NCI-H1436 (cell line): ENCODE data around the gene SYTL3.
"Not testable (repeated sequence)": the region's sequence is repeated elsewhere in the genome, so short reads cannot be mapped to it uniquely, and the experiment has no call there.

Experiments
- DNase-seq: peaks from one replicate; lab custom pipeline; 2025; lab: John Stamatoyannopoulos, UW

SYTL3 gene

DNA sequence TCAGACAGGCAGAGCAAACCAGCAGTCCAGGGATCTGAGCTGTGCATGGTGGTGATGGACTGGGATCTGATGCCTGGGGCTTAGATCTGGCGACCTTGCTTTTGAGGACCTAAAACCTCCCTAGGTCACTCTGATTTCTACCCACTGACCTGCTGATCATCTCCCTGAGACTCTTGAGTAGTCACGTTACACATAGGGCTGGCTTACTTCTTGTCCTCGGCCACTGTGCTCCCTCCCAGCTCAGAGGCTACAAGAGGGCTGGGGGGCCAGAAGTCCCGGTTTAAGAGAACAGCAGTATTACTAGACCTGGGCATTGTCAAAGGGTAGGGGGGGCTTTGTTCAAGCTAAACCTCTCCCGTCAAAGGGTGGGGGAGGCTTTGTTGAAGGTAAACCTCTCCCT lies 10.8 kb upstream of the SYTL3 start:
- DNase-seq, result no peak

DNA sequence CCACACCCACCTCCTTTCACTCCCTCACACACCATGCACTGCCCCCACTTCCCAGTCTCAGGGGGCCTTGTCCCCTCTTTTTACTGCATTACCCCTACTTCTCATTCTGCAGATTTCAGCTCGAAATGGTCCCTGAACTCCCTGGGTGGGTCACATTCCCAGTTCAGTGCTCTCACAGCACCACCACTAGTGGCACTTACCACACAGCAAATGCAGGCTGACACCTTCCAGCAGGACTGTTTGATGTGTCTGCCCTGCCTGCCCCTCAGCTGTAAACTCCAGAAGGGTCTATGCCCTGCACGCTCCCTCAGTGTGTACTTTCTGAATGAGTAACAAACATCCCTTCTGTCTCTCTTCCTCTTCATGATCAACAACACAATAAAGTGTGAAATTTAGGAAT lies 9.3 kb upstream of the SYTL3 start:
- no peak for DNase-seq

DNA sequence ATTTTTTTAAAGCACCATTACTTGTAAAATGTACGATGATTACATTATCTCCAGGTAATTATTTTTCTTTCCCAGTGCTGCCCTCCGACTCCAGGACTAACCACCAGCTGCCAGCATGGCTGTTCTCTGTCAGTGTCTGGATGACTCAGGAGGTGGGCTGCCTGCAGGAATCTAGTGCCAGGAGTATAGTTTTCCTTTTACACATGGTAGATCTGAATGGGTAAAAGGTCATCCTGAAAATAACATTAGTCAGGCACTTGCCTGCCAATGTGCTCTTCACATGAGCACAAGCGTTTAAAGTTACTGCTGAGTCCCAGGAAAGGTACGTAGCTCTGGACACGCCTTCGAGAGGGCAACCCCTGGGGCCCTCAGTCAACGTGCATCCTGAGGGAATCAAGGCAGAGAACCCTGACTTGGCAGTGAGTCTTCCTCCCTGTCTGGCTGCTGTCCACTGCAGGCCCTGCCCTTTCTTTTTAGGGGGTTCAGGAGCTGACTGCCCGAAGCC lies 7.7 kb upstream of the SYTL3 start:
- DNase-seq, result no peak

DNA sequence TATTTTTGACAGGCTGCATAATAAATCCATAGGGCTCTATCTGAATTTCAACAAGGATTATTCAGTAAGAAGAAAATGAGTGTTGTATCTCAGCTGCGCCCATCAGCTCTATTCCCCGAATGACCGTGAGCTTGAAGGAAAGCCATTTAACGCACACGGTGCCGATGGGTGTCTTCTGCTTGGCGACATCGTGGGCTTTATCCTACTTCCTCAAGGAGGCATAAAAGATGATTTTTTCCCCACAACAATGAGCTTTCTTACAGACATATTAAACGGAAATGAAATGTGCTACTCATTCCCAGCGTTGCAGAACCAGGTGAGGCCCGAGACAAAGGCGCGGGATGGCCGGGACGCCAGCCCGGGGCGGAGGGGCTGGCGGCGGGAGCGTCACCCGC lies 6.0 kb upstream of the SYTL3 start:
- DNase-seq, result no peak

DNA sequence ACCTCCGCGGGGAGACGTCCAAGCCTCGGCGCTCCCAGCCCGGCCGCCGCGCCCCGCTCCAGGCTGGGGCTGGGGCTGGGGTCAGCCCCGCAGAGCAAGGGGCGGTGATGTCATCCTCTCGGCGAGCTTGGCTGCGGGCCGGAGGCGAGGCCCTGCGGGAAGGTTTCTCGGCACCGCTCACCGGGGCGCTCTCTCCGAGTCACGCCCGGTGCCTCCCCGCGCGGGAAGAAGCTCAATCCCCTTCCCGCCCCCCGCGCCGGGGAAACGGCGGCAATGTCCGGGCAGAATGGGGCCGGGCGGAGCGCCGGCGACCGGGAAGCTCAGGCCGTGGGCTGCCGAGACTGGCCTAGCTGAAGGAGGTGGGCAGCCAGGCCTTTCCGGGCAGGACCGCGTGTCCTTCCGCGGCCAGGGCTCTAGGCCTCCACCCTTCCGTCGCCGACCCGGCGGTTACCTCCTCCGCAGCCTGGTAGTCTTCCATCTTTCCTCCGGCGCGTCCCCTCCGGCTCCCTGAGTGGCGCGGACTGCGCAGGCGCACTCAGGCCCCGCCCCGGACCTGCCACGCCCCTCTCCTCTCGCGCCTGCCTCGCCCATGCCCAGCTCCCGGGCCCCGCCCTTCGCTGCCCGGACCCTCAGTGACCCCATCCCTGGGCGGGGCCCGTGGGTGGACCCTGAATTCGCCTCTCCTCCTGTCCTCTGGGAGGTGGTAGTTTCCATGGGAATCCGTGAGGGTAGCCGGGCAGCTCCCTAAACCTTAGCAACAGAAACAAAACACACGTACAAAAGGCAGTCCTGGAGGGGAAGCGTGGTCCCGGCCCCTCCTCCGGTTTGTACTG lies 5.4 kb upstream of the SYTL3 start, which contains the start of gene DYNLT1:
Gene DYNLT1, minus strand, starts transcription at position 513 of the 833 bp plus-strand sequence. Its CDS starts 35 bp downstream, at position 478.
- peak; percentile 78 for DNase-seq

DNA sequence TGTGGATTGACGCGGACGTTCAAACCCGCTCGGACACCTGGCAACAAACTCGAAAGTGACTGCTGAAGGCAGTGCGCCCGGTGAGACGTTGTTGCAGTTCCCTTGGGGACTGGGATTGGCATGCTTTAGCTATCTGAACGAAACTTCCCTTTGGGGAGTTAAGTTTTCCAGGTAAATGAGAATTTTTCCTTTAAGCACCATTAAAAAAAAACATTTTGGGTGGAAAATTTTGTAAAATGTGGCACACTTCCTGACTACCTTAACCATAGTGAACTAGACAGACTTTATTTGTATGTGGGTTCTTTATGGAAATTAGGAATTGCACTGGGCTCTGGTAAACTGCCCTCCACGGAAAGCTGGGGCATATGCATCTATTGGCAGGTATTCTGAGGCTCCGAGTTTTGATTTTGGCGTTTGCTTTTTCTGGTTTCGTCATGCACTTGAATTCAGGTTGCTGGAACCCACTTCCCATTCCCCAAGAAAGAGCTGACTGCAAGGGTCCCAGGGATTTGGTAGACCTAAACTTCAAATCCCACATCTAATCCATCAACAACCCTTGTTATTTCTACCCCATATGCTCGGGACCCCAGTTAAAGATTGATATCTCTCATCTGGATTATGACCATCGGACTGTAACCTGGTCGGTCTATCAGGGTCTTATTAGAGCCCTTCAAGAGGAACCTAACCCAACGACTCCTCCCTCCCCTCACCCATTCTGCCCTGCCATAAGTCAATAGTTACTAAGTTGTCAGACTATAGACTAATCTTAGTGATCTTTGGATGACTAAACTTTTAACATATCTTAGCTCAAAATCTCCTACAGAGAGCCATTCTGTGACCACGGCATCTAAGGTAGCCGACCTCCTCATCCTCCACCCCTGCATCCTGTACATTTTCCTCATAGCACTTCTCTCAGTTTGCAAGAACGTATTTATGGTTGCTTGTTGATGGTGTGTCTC lies 4.5 kb upstream of the SYTL3 start:
- DNase-seq, result no peak

DNA sequence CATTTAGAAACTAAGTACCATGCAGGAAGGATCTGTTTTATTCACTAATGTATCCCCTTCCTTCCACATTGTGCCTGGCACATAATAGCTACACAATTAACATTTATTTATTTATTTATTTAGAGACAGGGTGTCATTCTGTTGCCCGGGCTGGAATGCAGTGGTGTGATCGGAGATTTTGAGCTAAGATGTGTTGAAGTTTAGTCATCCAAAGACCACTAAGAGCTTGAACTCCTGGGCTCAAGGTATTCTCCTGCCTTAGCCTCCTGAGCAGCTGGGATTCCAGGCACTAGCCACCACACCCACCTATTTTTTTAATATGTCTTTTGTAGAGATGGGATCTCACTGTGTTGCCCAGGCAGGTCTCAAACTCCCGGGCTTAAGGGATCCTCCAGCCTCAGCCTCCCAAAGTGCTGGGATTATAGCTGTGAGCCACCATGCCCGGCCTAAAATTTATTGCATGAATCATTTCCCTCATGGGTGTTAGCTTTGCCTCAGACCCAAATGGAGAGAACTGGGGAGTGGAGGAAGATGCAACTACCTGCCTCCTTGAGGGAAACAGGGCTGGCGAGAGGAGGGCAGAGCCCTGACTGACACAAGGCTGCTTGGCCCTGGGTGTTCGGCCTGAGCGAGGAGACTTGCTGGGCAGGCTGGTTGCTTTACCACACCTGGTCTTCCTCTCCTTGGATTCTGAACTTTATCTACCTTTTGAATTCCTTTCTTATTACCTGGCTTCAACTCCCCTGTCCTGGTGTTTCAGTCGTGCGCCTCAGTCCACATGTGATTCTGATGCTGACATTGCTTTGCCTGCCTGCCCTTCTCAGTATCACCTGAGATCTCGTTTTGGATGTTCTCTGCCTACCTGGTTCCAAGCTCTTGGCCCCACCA lies 3.6 kb upstream of the SYTL3 start:
- DNase-seq, result no peak

DNA sequence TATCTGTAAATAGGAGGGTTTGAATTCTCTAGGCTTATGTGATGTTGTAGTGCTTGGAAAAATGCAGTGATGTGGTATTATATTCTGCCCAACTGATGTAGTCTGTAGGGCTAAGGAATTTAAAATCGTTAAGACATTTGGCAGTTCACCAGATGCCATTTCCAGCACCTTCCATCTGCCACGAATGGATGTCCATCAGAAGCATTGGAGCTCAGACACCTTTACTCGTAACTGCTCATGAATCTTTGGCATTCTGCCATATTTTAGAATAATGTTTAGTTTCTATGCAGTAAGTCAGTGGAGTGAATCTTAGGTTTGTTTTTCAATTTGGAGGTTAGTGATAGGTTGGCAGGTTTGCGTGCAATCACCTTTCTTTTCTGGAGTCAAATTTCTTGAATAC lies 2.4 kb upstream of the SYTL3 start:
- no peak for DNase-seq

DNA sequence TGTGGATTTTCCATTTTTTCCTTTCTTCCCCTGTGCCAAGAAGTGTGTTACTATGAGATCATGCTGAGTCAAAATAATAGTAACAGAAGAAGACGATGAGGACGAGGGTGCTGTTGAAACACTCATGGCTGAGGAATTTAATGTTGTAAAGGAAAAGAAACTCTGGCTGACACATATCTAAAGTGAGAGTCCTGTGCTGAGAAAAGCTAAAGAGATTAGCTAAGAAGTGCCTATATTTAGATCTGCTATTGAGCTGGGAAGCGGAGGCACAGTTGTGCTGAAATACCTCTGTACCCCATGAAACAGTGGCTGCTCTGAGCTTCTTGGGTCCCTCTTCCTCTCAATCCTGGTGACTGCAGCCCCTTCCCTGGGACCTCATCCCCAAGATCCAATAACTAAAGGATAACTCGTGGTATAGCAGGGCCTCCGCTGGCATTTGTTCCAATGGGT lies 1.1 kb upstream of the SYTL3 start:
- DNase-seq, result no peak

DNA sequence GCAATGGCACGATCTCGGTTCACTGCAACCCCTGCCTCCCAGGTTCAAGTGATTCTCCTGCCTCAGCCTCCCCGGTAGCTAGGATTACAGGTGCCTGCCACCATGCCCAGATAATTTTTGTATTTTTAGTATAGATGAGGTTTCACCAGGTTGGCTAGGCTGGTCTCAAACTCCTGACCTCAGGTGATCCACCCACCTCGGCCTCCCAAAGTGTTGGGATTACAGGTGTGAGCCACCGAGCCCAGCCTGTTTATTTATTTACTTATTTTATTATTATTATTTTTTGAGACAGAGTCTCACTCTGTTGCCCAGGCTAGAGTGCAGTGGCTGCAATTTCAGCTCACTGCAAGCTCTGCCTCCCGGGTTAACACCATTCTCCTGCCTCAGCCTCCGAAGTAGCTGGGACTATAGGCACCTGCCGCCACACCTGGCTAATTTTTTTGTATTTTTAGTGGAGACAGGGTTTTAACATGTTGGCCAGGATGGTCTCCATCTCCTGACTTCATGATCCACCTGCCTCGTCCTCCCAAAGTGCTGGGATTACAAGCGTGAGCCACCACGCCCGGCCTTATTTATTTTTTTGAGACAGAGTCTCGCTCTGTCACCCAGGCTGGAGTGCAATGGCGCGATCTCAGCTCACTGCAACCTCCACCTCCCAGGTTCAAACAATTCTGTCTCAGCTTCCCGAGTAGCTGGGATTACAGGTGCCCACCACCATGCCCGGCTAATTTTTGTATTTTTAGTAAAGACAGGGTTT lies 2.3 kb downstream of the SYTL3 start:
- DNase-seq, result not testable (repeated sequence)

DNA sequence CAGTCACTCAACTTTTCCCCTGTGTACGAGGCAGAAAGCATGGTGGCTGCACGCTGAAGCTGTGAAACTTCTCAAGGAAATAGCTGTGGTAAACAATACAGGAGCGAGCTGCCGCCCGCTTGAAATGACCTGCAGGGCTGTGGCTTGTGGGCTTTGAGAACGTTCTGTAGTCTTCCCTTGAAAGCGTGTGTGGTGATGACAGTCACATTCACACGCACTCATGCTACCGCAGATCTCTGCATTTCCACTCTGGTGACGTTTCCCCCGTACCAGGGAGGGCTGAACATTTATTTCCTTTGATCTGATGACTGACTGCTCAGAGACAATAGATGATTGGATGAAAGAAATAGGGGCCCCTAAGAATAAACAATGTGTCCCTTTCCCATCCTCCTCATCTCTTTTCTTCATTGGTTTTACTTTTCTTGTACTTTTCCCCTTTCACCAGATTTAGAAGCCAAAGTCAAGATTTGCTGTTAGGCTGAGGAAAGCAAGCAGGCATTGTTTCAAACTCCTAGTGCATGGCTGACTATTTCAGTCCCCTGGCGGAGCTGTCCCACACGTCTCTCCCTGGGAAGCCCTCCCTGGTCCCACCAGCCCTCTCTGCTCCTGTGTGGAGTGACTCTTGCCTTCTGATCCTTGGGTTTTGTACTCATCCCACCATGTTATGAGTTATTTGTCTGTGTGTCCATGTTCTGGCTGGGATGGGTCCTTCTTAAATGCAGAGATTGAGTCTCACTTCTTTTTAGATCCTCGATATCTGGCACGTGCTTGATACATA lies 3.9 kb downstream of the SYTL3 start:
- DNase-seq, result no peak

DNA sequence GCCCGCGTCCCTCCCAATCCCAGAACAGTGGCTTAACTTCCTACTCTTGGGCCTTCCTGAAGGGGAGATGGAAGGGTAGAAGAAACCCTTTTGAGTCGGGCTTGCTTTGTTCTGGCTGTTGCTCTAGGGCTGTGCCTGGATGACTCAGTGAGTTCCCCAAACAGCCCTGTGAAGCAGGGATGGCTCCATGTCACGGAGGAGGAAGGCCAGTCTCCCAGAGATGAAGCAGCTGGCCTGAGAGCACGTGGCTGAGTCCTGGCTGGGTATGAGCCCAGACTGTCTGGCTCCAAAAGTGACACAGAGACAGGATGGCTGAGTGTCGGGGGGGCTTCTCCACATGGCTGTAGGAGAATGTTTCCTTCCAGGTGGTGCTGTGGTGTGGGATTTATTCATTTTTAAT lies 4.6 kb downstream of the SYTL3 start:
- no peak for DNase-seq

DNA sequence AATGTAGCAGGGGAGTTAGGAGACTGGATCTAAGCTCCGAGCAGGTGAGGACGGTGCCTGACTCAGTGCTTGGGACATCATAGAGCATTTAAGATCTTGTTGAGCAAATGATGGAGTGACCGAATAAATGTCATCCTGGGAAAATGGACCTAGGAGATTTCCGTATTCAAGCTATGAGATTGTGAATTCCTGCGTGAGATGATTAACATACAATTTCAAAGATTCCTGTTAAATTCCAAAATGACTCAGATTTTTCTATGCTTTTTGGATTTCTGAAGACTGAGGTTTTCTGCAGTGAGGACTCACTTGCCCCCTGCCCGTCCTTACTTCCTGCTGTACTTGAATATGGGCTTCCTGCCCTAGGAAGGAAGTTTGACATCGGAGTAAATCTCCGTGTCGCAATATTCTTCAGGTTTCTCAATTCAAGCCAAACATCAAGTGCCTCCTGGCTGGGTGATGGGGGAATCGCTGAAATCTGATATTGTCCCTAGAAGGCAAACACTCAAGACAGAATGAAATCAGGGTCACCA lies 5.2 kb downstream of the SYTL3 start:
- no peak for DNase-seq

DNA sequence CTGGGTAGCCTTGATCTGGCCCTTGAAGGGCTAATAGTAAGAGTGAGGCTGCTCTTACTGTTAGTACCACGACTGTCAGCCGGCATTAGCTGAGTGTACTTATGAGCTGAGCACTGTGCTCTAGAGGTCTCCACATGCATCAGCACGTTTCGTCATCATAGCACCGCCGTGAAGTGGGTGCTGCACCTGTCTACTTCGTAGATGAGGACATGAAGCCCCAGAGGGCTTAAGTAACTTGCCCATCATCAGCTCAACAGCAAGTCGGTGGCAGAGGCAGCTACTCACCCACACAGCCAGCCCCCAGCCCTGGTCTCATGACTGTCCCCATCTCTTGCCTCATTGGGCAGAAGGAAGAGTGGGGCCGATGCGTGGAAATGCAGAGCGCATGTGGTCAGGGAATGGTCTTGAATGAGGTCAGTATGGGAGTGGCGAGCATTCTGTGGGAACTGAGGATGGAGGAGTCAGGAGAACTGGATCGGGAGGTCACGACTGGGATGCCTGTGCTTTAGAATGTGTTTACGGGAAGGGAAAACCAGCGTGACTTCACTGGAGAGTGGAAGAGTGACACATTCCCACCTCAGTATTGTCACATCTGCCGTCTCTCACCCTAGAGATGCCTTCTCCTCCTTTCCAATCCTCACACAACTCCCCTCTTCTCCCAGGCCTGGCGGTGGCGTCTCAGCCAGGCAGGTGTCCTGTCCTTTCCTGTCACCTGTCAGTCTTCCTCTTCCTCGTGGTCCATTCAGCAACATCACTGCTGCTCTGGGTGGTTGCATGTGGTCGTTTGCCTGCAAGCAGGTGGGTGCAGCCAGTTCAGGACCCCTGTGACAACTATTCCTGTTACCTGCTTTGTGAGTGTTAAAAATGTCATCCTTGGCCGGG lies 6.0 kb downstream of the SYTL3 start:
- DNase-seq, result peak; percentile 81

DNA sequence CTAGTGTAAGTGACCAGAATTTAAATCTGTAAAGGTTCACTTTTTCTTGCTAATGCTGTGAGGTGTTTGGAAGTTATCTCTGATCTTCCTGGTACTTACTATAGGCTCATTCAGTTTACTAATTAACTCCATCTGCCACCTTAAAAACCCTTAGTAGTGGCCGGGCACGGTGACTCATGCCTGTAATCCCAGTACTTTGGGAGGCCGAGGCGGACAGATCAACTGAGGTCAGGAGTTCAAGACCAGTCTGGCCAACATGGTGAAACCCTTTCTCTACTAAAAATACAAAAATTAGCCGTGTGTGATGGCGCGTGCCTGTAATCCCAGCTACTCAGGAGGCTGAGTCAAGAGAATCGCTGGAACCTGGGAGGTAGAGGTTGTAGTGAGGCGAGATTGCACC lies 7.1 kb downstream of the SYTL3 start:
- not testable (repeated sequence) for DNase-seq

DNA sequence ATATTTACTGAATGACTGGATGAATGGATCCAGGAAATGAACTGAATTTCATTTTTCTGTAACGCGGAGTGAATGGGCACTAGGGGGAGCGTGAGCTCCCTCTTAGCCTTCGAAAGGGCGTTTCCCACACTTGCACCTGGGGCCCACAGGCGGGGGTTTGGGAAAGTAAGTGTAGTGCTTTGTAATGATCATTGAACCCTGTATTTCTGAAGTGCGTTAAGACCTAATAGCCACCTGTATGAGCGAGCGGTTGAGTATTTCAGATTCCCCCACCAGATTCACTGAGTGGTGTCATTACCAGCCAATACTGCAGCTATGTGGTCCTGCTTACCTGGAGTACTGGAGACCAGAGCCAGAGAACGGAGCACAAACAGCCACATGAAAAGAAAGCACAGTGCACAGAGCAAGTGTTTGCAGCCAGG lies 10.5 kb downstream of the SYTL3 start:
- DNase-seq, result peak; percentile 58

DNA sequence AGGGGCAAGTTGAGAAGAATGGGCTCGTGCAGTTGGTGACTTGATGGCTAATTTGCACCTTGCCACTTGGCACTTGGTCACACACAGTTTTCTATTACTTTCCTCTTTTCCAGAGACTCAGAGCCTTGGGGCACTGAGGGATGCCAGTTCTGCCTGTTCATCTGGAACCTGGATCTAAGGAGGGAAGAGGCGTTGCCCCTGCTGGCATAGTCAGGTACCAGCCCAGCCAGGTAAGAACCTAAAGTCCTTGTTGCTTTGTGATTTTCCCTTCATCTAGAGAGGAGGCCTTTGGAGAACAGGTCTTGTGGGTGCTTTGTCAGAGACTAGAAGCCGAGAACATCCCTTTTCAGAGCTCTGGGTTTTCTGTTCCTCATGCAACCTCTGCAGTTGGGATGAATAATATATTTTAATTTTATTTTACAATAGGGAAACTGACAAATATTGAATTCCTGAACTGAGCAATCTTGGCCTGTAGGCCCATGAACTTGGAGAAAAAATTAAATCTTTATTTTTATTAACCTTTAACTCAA lies 11.4 kb downstream of the SYTL3 start:
- DNase-seq, result no peak

DNA sequence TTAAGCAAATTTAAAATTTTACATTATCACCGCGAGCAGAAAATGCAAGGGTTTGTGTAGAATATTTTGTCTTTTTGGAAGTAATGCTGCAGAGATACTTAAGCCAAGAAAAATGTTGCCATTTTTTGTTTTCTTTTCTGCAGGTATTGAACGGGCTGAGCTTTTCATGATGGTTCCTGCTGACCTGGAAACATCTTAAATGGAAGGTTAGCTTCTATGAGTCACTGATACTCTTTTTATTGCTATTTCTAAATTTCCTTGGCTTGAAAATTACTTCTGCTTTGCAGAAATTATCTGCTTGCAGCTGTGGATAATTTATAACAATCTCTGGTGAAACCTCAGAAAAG lies 12.7 kb downstream of the SYTL3 start:
- DNase-seq, result no peak
